ENCODE data around the gene PRR33.

The PRR33 gene

DNA sequence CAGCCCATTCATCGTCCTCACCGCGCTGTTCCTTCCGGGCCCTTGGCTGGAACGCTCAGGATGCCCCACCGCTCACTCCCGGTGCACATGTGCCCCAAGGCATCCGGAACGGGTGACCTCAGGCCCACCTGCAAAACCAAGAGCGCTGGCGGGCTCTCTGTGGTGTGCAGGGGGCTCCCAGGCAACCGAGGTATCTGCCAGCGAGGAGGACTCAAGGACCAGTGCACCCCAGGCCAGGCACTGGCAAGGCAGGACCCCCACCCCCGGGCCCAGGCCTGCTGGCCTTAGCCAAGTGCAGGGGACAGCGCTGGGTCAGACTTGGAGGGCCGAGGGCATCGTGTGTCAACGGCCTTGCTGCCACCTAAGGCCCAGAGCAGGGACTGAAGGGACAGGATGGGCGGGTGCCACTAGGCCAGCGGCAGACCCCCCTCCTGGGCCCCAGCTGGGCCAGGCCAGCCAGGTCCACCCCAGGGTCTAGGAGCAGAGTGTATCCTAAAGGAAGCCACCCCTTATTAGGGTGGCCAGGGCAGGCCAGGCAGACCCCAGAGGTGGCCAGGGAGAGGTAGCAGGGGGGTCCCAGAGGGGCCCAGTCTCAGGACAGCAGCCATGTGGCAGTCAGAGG, 36.3 kb upstream of the PRR33 start:
- DNase-seq, result no peak

- no peak for DNase-seq
These were observed 35.5 kb upstream of the PRR33 start for GRCh38 chr11:1927026-1927847.

DNA sequence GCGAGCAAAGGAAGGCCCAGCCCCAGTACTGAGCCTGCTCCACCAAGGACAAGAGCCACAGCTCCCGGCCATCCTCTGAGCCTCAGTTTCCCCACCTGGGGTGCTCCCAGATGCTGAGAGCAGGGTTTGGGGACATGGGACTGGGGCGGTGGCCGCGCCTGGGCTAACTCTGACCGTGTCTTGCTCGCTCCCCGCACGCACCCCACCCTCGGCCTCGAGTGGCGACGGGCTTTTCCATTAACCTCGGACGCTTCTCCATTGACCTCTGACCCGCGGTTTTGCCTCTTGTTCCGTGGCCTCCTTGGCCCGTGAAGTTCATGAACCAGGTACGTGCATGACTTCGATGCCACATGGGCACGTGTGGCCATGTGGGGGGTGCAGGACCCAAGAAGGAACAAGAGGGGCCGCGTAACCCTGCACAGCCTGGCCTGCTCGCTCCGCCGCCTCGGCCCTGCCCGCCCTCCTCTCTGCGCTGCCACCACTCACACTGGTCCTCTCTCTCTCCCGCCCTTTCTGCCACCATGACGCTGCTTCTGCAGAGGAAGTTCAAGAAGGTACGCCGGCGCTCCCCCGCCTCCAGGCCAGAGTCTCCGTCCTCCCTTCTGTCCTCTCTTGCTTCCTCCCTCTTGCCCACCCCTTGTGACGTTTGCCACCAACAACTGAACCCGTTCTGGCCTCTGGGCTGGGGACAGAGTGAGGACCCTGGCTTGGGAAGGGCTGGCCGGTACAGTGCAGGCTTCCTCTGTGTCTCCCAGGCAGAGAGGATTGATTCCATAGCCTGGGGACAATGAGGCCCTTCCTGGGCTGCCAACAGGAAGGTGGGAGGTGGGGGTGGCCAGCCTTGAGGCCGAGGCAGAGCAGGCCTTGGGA, 34.7 kb upstream of the PRR33 start:
- DNase-seq, result no peak

DNA sequence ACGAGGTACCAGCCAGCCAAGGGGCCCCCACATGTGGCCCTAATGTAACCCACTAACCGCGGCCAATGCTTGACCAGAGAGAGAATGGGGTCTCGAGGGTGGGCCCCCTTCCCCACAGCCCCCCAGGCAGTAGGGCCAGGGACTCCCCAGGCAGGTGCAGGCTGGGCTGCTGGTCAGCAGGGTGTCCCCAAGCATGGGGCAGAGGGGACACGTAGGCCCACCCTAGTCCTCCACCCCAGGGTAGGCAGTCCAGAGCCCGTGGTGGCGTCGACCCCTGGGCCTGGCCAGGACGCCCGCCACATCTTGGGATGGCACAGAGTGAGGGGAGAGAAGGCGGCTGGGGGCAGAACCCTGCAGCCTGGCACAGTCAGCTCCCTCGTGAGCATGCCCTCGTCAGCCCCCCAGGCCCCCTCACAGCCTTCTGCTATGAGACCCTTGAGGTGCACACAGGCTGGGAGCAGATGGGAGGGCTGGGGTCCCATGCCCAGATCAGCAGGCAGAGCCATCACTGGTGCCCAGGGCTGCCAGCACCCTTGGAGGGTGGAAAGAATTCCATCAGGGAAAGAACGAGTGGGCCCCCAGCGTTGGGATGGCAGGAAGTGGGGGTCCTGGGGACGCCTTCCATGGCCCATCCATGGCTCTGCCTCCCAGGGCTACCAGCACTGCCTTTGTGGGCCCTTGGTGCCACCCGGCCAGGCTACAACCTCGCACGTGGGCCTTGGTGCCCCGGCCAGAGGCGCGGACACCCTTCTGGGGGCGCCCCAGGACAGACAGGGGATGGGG, 33.9 kb upstream of the PRR33 start:
- no peak for DNase-seq

DNA sequence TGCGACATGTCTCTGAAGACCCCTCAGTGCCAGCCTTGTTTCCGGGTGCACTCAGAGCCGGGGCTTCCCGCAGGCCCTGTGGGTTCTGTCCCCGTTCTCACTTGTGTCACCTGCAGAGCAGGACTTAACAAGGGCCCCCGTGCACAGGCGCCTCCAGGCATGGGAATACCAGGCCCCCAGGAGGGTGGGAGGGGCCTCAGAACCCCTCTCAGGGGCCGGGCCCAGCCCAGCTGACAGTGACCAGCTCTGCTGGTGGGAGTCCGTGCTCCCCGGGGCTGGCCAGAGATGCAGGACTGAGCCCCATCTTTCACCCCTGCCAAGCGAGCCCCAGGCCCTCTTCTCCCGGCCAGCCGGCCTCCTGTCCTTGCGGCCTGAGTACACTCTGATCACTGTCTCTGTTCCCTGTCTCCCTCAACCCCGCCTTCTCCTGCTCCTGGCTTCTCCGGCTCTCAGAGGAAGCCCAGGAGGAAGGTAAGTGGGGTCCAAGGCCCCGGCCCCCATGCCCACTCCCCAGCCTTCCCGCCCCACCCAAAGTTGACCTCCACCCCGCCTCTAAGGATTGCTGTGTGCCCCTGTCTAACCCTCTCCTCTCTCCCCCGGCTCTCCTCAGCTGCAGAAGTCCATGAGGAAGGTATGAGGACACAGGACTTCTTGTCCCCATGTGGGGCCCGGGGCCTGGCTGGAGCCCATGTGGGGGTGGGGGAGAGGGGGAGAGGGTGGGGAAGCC, 33.1 kb upstream of the PRR33 start:
- DNase-seq, result no peak

- no peak for DNase-seq
These were observed 32.5 kb upstream of the PRR33 start for GRCh38 chr11:1924181-1924580.

- no peak for DNase-seq
These were observed 31.7 kb upstream of the PRR33 start for GRCh38 chr11:1923201-1923956.

GRCh38 chr11:1922481-1923081, 30.9 kb upstream of the PRR33 start:
- DNase-seq, result no peak

DNA sequence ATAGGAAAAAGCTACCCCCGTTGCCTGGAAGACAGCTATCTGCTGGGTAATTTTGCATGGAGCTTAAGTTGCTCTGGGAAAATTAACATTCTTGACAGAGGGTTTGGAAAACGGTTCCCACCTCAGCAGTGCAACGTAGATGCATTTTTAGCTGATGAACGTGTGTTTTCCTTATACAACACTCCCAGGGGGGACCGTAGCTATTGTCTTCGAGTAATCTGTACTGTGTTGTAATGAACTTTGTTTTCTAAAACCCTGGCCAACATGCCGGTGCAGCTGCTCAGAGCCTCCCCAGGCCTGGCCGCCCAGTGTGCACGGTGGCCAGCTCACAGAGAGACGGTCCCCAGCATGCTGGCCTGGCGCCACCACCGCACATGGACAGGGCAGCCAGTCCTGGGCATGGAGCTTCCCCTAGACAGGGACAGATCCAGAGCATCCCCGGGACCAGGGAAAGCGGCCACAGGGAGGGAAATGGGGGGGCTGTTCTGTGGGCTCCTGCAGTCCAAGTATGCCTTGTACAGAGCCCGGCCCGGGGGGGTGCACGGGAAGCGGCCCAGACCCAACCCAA, 30.0 kb upstream of the PRR33 start:
- no peak for DNase-seq

GRCh38 chr11:1920909-1921573, 29.3 kb upstream of the PRR33 start:
- no peak for DNase-seq

GRCh38 chr11:1920128-1920908, 28.6 kb upstream of the PRR33 start:
- DNase-seq, result no peak

DNA sequence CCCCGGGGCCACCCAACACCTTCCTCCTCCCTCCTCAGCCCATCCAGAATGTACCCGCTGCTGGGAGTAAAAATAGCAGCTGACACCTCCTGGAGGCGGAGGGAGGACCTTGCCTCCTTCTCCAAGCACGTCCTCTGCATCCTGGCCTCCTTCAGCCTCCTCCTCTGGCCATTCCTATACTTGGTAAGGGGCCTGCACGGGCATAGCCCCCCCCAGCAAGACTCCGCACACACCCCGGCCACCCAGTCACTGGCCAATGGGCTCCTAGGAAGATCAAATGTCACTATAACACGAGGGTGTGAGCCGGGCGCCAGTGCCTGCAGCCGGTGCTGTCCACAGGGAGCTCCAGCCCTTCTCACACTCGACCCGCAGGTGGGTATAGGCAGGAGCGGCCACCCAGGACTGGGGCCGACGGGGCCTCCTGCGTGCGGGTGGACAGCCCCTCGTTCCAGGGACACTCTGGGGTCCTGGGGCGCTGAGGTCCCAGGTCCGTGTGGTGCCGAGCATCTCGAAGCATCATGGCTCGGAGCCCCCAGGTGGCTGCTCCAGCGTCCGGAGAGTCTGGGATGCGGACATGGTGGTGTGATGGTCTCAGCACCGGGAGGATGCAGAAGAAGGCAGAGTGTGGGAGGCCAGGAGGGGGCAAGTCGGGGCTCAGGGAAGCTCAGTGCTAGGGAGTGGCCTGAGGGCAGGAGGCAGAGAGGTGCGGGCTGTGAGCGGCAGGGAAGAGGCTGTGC, 27.9 kb upstream of the PRR33 start, which contains the start of gene TNNT3:
Gene TNNT3, plus strand, starts transcription at position 313 of the 737 bp plus-strand sequence. CDS start 3,172 bp downstream, outside the sequence.
- no peak for DNase-seq

DNA sequence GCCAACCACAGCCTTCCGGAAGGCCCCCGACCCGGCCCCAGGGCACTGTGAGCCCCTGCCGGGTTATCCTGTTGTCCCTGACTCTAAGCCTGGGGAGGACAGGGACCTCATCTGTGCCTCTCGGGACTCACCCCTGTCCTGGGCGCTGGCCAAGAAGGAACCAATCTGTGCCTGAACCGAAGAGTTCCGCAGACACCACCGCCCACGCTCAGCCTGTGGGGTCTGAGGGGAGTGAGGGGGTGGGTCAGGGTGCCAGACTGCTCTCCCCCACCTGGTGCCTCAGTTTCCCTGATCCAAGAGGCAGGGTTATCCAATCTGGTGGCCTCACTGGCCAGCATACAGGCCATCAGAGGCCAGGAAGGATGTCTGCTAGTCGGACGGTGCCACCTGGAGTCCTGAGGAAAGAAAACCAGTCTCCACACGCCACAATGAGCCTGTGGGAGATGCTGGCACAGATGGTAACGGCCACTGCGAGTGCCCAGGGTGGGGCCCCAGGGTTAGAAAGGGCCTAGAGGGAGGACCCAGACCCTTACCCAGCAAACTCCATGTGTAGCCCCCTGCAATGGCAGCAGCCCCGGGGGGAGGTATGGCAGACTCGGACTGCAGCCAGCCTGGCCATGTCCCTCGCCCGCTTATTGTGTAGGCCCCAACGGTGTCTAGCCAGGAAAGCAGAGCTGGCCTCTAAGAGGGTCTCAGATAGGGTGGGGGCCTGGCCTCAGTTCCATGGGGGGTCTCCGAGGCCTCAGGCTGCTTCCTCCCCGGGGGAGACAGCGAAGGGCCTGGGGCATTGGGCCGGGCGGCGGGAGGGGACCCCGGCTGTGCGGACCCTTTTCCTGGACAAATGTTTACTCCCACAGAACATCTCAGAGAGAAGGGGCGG, 27.0 kb upstream of the PRR33 start:
- no peak for DNase-seq

- DNase-seq, result no peak
These were observed 26.1 kb upstream of the PRR33 start for GRCh38 chr11:1917523-1918435.

- no peak for DNase-seq
These were observed 25.4 kb upstream of the PRR33 start for GRCh38 chr11:1916986-1917522.

All from activated gamma-delta T cell (primary cell).